ENCODE results near the gene ZBTB34. TPM values are rescaled to one million over a fixed set of nuclear protein-coding genes. Genes with fewer than 3 reads are reported as not detected.

ZBTB34 gene
- total RNA-seq, 1 experiment from 2014 or later: 15.8 TPM

DNA sequence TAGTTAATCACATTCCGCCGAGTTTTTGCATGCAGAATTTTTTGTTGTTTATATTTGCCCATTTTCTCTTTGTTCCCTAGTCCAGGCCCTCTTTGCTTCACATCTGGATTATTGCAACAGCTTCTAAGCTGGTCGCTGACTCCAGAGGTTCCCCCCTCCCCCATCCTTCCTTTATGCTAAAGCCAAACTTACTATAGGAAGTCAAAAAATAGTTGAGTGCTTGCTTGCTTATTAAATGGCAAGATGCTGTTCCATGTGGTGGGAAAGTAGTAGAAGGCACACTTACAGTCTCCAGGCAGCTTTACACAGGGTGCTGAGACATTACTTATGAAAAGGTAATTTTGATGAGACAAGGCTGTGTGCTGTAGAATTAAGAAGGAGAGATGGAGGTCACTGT, 1.3 kb downstream of the ZBTB34 start:
- H4K20me1 ChIP-seq (ENCODE audit: control insufficient read depth, insufficient read depth, insufficient read length): no peaks in the 10 kb centered on the region
- peaks cover 18% of the 10 kb centered on the region for H3K27me3 Mint-ChIP-seq (ENCODE audit: low read depth)
- H3K18ac ChIP-seq (ENCODE audit: insufficient read length, low read depth, low read length): no peak overlapping the region
- peak overlapping the region in 2 of 3 experiments; percentile 30 to 89; a peak in 5 of 7 replicates for H3K27ac Mint-ChIP-seq
- H3K9ac ChIP-seq (ENCODE audit: extremely low read depth, insufficient read length, low read length): no peak overlapping the region
- no peak overlapping the region for H2BK5ac ChIP-seq (ENCODE audit: insufficient read length, low read length)
- H3K27me3 ChIP-seq (ENCODE audit: insufficient read depth, low read length): no peaks in the 10 kb centered on the region
- H3K56ac ChIP-seq (ENCODE audit: insufficient read length, low read depth, low read length): no peak overlapping the region
- no peak overlapping the region for H3K23ac ChIP-seq (ENCODE audit: insufficient read length, low read depth, low read length)
- H3K79me1 ChIP-seq (ENCODE audit: insufficient read depth, low read depth, low read length, poor library complexity, severe bottlenecking): no peaks in the 10 kb centered on the region
- peak overlapping the region; percentile 81 to 87 for H3K4me3 Mint-ChIP-seq
- DNase-seq: no peak
- peaks cover 21 to 30% of the 10 kb centered on the region in 2 experiments for H3K4me1 Mint-ChIP-seq
- H2AFZ ChIP-seq (ENCODE audit: low read length): no peak overlapping the region
- no peaks in the 10 kb centered on the region for H3K9me3 ChIP-seq (ENCODE audit: control insufficient read depth, low read depth, low read length)
- H2AK5ac ChIP-seq (ENCODE audit: insufficient read length, low read length): no peak overlapping the region
- no peaks in the 10 kb centered on the region; the same call in 1 of the 2 replicates for H3K4me1 ChIP-seq (ENCODE audit: insufficient read depth, low read length)
- H3K4me2 ChIP-seq (ENCODE audit: insufficient read depth, insufficient read length, low read length): peak overlapping the region; percentile 89
- peaks cover 12% of the 10 kb centered on the region for H3K23me2 ChIP-seq (ENCODE audit: insufficient read length, low read depth, low read length, poor library complexity, severe bottlenecking)
- no peak overlapping the region for H3K27ac ChIP-seq (ENCODE audit: insufficient read length, low read depth, low read length)
- no peaks in the 10 kb centered on the region for H3K9me3 Mint-ChIP-seq
- H4K8ac ChIP-seq (replicated peaks; ENCODE audit: insufficient read length, low read depth, low read length): no peak overlapping the region
- no peak overlapping the region for H2BK12ac ChIP-seq (ENCODE audit: insufficient read length, low read depth, low read length)
- peaks cover 5% of the 10 kb centered on the region; the same call in 1 of the 2 replicates for H3K79me2 ChIP-seq (ENCODE audit: insufficient read depth, low read length)
- no peak overlapping the region for H3T11ph ChIP-seq (ENCODE audit: low read length)
- no peak overlapping the region for H2BK120ac ChIP-seq (ENCODE audit: low read depth, low read length, poor library complexity, severe bottlenecking)
- H3K36me3 Mint-ChIP-seq (ENCODE audit: insufficient read depth in 1 of 3, low read depth in 3 of 3): peaks cover under 1 to 24% (median 18%) of the 10 kb centered on the region in 3 experiments; a peak in 5 of 7 replicates
- TF ChIP-seq, protein P1, sequence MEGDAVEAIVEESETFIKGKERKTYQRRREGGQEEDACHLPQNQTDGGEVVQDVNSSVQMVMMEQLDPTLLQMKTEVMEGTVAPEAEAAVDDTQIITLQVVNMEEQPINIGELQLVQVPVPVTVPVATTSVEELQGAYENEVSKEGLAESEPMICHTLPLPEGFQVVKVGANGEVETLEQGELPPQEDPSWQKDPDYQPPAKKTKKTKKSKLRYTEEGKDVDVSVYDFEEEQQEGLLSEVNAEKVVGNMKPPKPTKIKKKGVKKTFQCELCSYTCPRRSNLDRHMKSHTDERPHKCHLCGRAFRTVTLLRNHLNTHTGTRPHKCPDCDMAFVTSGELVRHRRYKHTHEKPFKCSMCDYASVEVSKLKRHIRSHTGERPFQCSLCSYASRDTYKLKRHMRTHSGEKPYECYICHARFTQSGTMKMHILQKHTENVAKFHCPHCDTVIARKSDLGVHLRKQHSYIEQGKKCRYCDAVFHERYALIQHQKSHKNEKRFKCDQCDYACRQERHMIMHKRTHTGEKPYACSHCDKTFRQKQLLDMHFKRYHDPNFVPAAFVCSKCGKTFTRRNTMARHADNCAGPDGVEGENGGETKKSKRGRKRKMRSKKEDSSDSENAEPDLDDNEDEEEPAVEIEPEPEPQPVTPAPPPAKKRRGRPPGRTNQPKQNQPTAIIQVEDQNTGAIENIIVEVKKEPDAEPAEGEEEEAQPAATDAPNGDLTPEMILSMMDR (conservative IDR thresholded peaks at IDR 0.05): no peak
- no CpG with 5 or more reads among the region's 3 CpGs for whole genome bisulfite sequencing (ENCODE audit: extremely low coverage, insufficient read length, low lambda C conversion rate)
- H4K91ac ChIP-seq (ENCODE audit: insufficient read length, low read depth, low read length): no peak overlapping the region
- H3K4ac ChIP-seq (ENCODE audit: low read depth, low read length): no peak overlapping the region
- H4K5ac ChIP-seq (ENCODE audit: insufficient read length, low read depth, low read length): no peak overlapping the region
- no peak overlapping the region for H2BK15ac ChIP-seq (ENCODE audit: low read depth, low read length)
- no peak overlapping the region for H2BK20ac ChIP-seq (ENCODE audit: low read depth, low read length, poor library complexity, severe bottlenecking)
- H3K14ac ChIP-seq (ENCODE audit: insufficient read depth, low read length): no peak overlapping the region
